ENCODE results near the gene CAMK1D. TPM values are rescaled to one million over a fixed set of nuclear protein-coding genes. Genes with fewer than 3 reads are reported as not detected.
"Not testable (repeated sequence)": the region's sequence is repeated elsewhere in the genome, so short reads cannot be mapped to it uniquely, and the experiment has no call there.

The CAMK1D gene
- total and polyA plus RNA-seq, 11 donors, result 1.4 to 16.0 (median 2.5) TPM

DNA sequence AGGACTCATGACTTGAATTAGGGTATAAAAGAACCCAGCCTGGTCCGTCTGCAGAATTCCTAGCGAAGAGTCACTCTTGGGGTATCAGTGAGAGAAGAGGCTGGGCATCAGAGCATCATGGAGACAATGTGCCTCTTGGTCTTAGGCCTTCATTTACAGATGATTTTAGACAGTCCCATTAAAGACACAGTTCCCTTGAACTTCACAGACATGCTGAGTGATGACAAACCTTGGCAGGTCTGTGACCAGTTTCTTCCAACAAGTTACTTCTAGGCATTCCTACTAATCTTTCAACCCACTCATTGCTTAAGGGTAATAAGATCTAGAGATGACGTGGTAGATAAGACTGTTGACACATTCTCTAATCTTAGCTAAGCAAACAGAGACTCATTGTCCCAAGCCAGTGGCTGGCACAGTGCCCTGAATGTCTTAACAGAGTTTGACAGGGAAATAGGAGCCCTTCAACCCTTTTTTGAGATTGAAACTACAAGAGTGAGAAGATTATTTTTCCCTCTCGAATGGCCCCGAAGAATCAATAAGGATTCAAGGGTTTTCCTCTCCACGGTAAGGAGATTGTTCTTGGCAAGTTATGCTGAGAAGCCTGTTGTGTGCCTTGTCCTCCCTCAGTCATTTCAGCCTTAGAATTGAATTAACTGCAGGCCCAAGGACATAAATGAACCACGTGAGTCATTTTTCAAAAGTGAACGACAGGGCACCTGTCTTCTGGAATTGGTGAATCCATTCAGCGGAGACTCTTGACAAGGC, 371.1 kb downstream of the CAMK1D start:
- Histone ChIP-seq H3K27me3 (no peaks in the 10 kb centered on the region), H3K9me3 (no peaks in the 10 kb centered on the region), H3K4me3 (no peak overlapping the region), H3K27ac (peak overlapping the region in 3 of 12 donors; percentile 4 to 54 (median 25)), H3K36me3 (no peaks in the 10 kb centered on the region), H3K4me1 (peaks cover 0 to 28% (median 12%) of the 10 kb centered on the region in 12 donors)
- 61 to 67% (median 62%) methylated on average over 9 of the region's 9 CpGs for WGBS, 4 donors
- intact Hi-C loops (cut with DNase I), result loop anchor here in 4 of 10 donors (5.0 to 10.0 kb wide), 3 partner anchors 182 to 334 kb away; no protein-coding TSS in a partner anchor
- ATAC-seq, result peak in 3 of 4 donors; percentile 81 to 89 (median 85)
- TF ChIP-seq POLR2A (IDR thresholded peaks at IDR 0.05) (no peak), CTCF (IDR thresholded peaks at IDR 0.05) (no peak)
- DNase-seq, result peak; percentile 41 to 80 (median 71)

DNA sequence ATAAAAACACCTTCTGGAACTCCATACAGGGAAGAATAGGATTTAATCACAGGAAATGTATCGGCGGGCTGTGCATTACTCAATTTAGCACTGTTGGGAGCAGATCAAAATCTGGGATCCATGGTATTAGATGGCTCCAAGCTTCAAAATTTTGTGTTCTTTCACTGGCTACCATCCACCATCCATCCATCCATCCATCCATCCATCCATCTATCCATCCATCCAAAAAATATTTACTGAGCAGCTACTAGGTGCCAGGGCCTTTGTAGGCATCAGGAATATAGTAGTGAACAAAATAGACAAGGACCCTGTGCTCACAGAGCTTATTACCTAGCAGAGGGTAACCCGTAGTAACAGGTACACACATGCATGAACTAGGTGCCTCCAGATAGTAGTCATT, 372.0 kb downstream of the CAMK1D start:
- WGBS, 4 donors, result 86 to 94% (median 93%) methylated on average over 3 of the region's 3 CpGs
- Histone ChIP-seq H3K27ac (no peak overlapping the region), H3K27me3 (no peaks in the 10 kb centered on the region), H3K4me3 (no peak overlapping the region), H3K4me1 (peaks cover 0 to 28% (median 12%) of the 10 kb centered on the region in 12 donors), H3K9me3 (no peaks in the 10 kb centered on the region), H3K36me3 (no peaks in the 10 kb centered on the region)
- TF ChIP-seq CTCF (IDR thresholded peaks at IDR 0.05) (no peak), POLR2A (IDR thresholded peaks at IDR 0.05) (no peak)
- ATAC-seq (no peak), DNase-seq (no peak)
- intact Hi-C loops (cut with DNase I), result loop anchor here in 4 of 10 donors (5.0 to 10.0 kb wide), 3 partner anchors 181 to 333 kb away; no protein-coding TSS in a partner anchor

DNA sequence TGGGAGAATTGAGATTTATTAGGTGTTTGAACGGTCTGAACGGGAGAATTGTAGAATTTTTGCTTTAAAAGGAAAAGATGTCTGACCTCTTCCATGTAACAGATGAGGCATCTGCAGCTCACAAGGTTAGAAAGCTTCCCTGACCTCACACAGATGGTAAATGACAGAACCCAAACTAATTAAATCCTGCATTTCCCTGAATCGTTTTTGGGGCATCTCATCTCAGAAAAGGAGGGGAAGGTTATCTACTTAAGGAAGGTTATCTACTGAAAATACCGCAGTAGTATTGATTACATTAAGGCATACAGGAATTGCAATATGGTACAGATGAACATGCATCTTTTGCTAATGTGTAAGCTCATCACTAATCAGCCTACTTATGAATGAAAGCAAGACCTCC, 373.9 kb downstream of the CAMK1D start:
- Histone ChIP-seq H3K27ac (no peak overlapping the region), H3K4me1 (peaks cover 0 to 27% (median 12%) of the 10 kb centered on the region in 12 donors), H3K36me3 (no peaks in the 10 kb centered on the region), H3K27me3 (no peaks in the 10 kb centered on the region), H3K9me3 (no peaks in the 10 kb centered on the region), H3K4me3 (no peak overlapping the region)
- DNase-seq (no peak), ATAC-seq (no peak)
- intact Hi-C loops (cut with DNase I), result loop anchor here in 4 of 10 donors (5.0 to 10.0 kb wide), 3 partner anchors 179 to 332 kb away; no protein-coding TSS in a partner anchor
- 68 to 76% (median 71%) methylated on average over 4 of the region's 4 CpGs for WGBS, 4 donors
- TF ChIP-seq POLR2A (IDR thresholded peaks at IDR 0.05), result no peak
- TF ChIP-seq CTCF (IDR thresholded peaks at IDR 0.05), result no peak

- intact Hi-C loops (cut with DNase I), result loop anchor here in 5 of 10 donors (5.0 to 10.0 kb wide), 4 partner anchors 177 to 352 kb away; no protein-coding TSS in a partner anchor
- Histone ChIP-seq H3K4me3 (no peak overlapping the region), H3K27me3 (no peaks in the 10 kb centered on the region), H3K27ac (no peak overlapping the region), H3K4me1 (peaks cover 0 to 10% (median 8%) of the 10 kb centered on the region in 12 donors), H3K36me3 (no peaks in the 10 kb centered on the region), H3K9me3 (no peaks in the 10 kb centered on the region)
- 69 to 85% (median 77%) methylated on average over 10 of the region's 10 CpGs for WGBS, 4 donors
- DNase-seq (no peak), ATAC-seq (no peak)
- TF ChIP-seq CTCF (IDR thresholded peaks at IDR 0.05) (no peak), POLR2A (IDR thresholded peaks at IDR 0.05) (no peak)
Observed at GRCh38 chr10:12724807-12725579, 375.6 kb downstream of the CAMK1D start.

DNA sequence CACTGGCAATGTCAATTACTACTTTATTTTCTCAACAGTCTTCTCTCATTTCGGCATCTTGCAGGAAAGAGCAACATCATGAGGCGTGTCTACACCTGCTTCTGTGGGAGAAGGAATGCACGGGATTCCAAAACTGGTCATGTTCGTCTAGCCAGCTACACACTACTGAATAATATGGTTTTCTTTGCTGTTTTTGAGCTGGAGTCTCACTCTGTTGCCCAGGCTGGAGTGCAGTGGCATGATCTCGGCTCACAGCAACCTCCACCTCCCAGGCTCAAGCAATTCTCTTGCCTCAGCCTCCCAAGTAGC, 376.2 kb downstream of the CAMK1D start:
- not testable (repeated sequence) for DNase-seq, H3K4me1 ChIP-seq, H3K9me3 ChIP-seq, H3K36me3 ChIP-seq, H3K27ac ChIP-seq, ATAC-seq, H3K4me3 ChIP-seq, H3K27me3 ChIP-seq
- WGBS, 4 donors, result 94 to 98% (median 97%) methylated on average over 5 of the region's 5 CpGs
- intact Hi-C loops (cut with DNase I), result loop anchor here in 4 of 10 donors (5.0 to 10.0 kb wide), 3 partner anchors 179 to 352 kb away; no protein-coding TSS in a partner anchor

All from heart left ventricle (tissue), 16 donors.